ENCODE measurements around the gene FHL1.

FHL1 gene

DNA sequence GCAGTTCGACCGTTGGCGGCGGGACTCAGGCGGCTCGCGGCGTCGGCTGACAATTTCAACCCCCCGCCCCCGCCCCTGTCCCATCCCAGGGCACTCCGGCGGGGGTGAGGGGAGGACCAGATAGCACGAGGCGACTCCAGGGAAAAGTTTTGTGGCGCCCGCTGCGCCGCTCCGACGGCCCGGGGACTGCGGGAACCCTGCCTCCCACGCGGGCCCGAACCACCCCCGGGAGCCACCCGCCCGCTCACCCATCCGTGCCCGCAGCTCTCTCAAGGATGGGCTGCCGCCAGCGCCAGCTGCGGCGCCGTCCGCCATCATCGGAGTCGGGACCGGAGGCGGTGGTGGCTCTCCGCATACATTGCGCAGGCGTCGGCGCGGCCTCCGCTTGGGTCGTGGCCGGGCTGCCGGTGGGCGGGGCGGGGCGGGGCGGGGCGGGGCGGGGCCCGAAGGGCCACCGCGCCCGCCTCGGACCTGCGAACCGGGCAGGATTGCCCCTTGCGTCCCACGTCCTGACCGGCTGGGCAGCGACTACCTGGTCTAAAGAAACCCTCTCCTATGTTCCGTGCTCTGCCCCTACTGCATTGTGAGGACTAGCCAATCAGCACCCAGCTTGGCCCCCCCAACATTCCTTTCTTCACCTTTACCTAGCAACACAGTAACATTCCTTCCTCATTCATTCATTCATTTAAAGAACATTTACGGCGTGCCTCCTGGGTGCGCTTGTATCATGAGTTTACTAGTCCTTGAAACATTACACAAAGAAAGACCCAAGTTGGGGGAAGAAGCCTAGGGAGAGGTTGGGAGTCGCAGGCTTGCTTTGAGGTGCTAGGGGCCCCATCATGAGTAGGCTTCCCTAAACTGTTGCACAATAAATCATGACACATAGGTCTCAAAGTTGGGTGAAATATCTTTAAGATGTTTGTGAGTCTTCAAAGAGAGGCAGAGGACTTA is 104.0 kb downstream of the FHL1 start, which contains the start of gene MAP7D3:
MAP7D3 (minus strand) TSS at position 360 of the 951 bp plus-strand sequence; CDS start at position 318, 42 bp downstream.
- DNase-seq (ENCODE audit: low read depth in 2 of 2) = peak; percentile 21 to 43

DNA sequence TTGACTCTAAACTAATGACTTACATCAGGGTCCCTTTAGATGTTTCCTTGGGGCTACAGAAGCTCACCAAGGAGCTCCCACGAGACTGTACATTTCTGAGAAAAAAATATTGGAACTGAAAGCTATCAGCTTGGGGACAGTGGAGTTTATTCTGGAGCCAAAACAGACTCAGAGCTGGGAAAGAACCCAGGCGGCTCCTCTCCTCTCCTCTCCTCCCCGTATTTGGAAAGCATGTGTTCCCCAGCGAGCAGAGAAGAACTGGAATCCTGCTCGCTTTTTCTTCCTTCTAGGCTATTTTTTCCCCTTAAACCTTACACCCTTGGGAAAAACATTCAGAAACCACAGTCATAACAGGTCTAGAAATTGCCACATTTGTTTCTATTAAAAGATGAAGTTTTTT is 108.2 kb downstream of the FHL1 start:
- no peak for DNase-seq (ENCODE audit: low read depth in 2 of 2)

DNA sequence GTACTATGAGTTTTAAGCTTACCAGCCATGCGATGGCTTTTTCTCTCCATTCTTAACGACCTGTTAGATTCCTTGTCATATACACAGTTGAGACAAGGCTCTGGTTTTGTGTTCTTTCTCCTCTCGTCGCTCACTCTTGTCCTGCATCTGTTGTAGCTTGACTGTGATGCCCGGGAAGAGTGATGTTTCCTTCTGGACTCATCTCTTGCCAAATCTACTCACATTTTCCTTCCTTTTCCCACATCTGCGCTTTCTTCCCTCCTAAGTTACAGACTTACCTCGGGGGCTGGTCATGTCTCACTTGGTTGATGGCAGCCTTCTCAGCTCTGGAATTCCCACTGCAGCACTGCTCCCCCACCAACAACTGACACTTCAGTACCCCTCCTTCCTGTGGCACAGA is 108.7 kb downstream of the FHL1 start:
- DNase-seq (ENCODE audit: low read depth in 2 of 2) = no peak

DNA sequence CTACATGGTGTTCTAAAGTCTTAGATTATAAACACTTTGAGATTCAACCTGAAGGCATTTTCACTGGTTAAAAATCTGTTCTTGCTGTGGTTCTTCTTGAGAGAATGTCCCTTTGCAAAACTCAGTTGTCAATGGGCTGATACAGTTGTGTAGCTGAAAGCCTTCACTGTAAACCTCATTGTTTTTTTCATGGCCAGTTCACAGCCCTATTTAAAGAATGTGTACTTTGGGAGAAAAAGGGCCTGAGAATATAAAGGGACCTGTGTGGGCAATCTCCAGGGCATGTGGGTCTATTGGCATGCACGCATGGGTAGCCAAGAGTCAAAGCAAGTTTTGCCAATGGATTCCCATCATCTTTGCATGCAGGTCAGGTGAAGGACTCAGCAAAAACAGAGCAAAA is 111.6 kb downstream of the FHL1 start:
- DNase-seq (ENCODE audit: low read depth in 2 of 2) = no peak

DNA sequence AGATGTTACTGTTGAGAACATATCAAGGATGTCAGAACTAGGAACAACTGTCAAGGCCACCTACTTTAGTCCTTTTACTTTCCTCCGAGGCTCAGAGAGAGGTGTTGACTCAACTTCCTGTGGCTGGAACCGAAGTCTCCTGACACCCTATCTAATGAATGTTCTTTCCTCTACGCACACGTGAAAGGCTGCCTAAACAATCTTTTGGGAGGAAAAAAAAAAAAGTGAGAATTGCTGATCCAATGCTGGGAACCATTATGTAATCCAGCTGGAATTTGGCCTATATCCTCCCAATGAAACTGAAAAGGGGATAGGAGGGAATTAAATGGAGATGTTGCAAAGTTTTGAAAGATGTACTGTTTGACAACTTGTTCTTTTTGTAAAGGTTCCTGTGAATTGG is 112.2 kb downstream of the FHL1 start:
- DNase-seq (ENCODE audit: low read depth in 2 of 2) = no peak

DNA sequence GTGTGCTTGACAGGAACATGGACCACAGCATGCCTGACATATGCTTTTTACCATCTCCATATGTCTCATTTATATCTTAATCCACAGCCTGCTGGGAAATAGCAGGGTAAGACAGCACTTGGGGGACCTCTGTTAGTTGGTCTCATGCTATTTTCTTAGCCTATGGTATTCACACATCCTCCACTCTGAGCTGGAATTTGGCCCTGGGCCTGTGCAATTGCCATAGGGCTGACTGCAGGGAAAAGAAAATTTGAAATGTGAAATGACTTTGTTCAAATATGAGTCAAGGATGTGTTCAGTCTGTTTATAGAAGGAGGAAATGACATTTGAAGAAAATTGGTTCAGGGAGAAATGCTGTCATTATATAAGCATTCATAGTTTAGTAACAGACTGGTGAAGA is 113.4 kb downstream of the FHL1 start:
- DNase-seq (ENCODE audit: low read depth in 2 of 2) = no peak

Data from stimulated activated CD8-positive, alpha-beta memory T cell treated with anti-CD3 and anti-CD28 coated beads, Interleukin-2, amount 100 ng/mL, for 1 hour (primary cell).